H9 (cell line): ENCODE data around the gene NFATC4. TPM values are rescaled to one million over a fixed set of nuclear protein-coding genes. Genes with fewer than 3 reads are reported as not detected.

Source experiments
- DNase-seq: peaks from one replicate; pipeline ENCODE4 v3.0.0-alpha.2; 2017
- H2AFZ ChIP-seq: one replicate; pipeline ENCODE4 v1.6.1; 2013; ENCODE audit warnings: mild to moderate bottlenecking, low read length, control low read depth, moderate library complexity
- H2AK5ac ChIP-seq: 2 replicates; pipeline ENCODE4 v1.6.1; 2013; ENCODE audit warnings: low read length, control low read depth, mixed read lengths; ENCODE audit not compliant: insufficient read length
- H2BK120ac ChIP-seq: one replicate; pipeline ENCODE4 v1.6.1; 2013; ENCODE audit warnings: low read depth, mild to moderate bottlenecking, low read length, control low read depth, inconsistent platforms; ENCODE audit not compliant: poor library complexity, severe bottlenecking
- H2BK12ac ChIP-seq: 2 replicates; pipeline ENCODE4 v1.6.1; 2013; ENCODE audit warnings: low read length, control low read depth, mixed read lengths, low read depth; ENCODE audit not compliant: insufficient read length
- H2BK15ac ChIP-seq: 2 replicates; pipeline ENCODE4 v1.6.1; 2013; ENCODE audit warnings: low read depth, low read length, control low read depth
- H2BK20ac ChIP-seq: one replicate; pipeline ENCODE4 v1.6.1; 2013; ENCODE audit warnings: low read depth, mild to moderate bottlenecking, low read length, control low read depth, inconsistent platforms; ENCODE audit not compliant: poor library complexity, severe bottlenecking
- H2BK5ac ChIP-seq: 2 replicates; pipeline ENCODE4 v1.6.1; 2013; ENCODE audit warnings: low read length, control low read depth, mixed read lengths; ENCODE audit not compliant: insufficient read length
- H3K14ac ChIP-seq: 2 replicates; pipeline ENCODE4 v1.6.1; 2013; ENCODE audit warnings: low read length, control low read depth; ENCODE audit not compliant: insufficient read depth
- H3K18ac ChIP-seq: 2 replicates; pipeline ENCODE4 v1.6.1; 2013; ENCODE audit warnings: low read depth, mild to moderate bottlenecking, mixed read lengths, low read length, control low read depth; ENCODE audit not compliant: insufficient read length
- H3K23ac ChIP-seq: 2 replicates; pipeline ENCODE4 v1.6.1; 2013; ENCODE audit warnings: low read length, control low read depth, mixed read lengths, low read depth; ENCODE audit not compliant: insufficient read length
- H3K23me2 ChIP-seq: 2 replicates; pipeline ENCODE4 v1.6.1; 2013; ENCODE audit warnings: low read depth, mild to moderate bottlenecking, mixed read lengths, low read length, control low read depth; ENCODE audit not compliant: insufficient read length, poor library complexity, severe bottlenecking
- H3K27ac ChIP-seq: 2 replicates; pipeline ENCODE4 v1.5.1; 2013; ENCODE audit warnings: low read length, control low read depth, mixed read lengths, low read depth; ENCODE audit not compliant: insufficient read length
- H3K27me3 ChIP-seq: 2 replicates; pipeline ENCODE4 v1.6.1; 2013; ENCODE audit warnings: low read length, control low read depth, inconsistent platforms; ENCODE audit not compliant: insufficient read depth
- H3K4ac ChIP-seq: 2 replicates; pipeline ENCODE4 v1.6.1; 2013; ENCODE audit warnings: low read depth, mild to moderate bottlenecking, control low read depth, inconsistent platforms, low read length, moderate library complexity
- H3K4me1 ChIP-seq: 2 replicates; pipeline ENCODE4 v1.6.1; 2013; ENCODE audit warnings: low read length, control low read depth, inconsistent platforms; ENCODE audit not compliant: insufficient read depth
- H3K4me2 ChIP-seq: 2 replicates; pipeline ENCODE4 v1.6.1; 2013; ENCODE audit warnings: low read length, control low read depth, mixed read lengths; ENCODE audit not compliant: insufficient read length, insufficient read depth
- H3K56ac ChIP-seq: 2 replicates; pipeline ENCODE4 v1.6.1; 2013; ENCODE audit warnings: low read depth, mild to moderate bottlenecking, mixed read lengths, low read length, control low read depth; ENCODE audit not compliant: insufficient read length
- H3K79me1 ChIP-seq: 2 replicates; pipeline ENCODE4 v1.6.1; 2013; ENCODE audit warnings: low read depth, mild to moderate bottlenecking, moderate library complexity, low read length, control low read depth, inconsistent platforms; ENCODE audit not compliant: insufficient read depth, poor library complexity, severe bottlenecking
- H3K79me2 ChIP-seq: 2 replicates; pipeline ENCODE4 v1.6.1; 2013; ENCODE audit warnings: low read length, control low read depth, inconsistent platforms; ENCODE audit not compliant: insufficient read depth
- H3K9ac ChIP-seq: 2 replicates; pipeline ENCODE4 v1.6.1; 2013; ENCODE audit warnings: low read length, control low read depth, mixed read lengths; ENCODE audit not compliant: insufficient read length; ENCODE audit errors: extremely low read depth
- H3K9me3 ChIP-seq: one replicate; pipeline ENCODE4 v1.6.1; 2013; ENCODE audit warnings: low read depth, low read length, inconsistent platforms; ENCODE audit not compliant: control insufficient read depth
- H3T11ph ChIP-seq: one replicate; pipeline ENCODE4 v1.6.1; 2013; ENCODE audit warnings: mild to moderate bottlenecking, low read length, control low read depth, inconsistent platforms
- H4K20me1 ChIP-seq: one replicate; pipeline ENCODE4 v1.6.1; 2013; ENCODE audit not compliant: control insufficient read depth, insufficient read length, insufficient read depth
- H4K5ac ChIP-seq: 2 replicates; pipeline ENCODE4 v1.6.1; 2013; ENCODE audit warnings: low read depth, mild to moderate bottlenecking, mixed read lengths, low read length, control low read depth; ENCODE audit not compliant: insufficient read length
- H4K8ac ChIP-seq: replicated peaks from 2 replicates; pipeline ENCODE4 v1.6.1; 2013; ENCODE audit warnings: low read length, control low read depth, mixed read lengths, low read depth; ENCODE audit not compliant: insufficient read length
- H4K91ac ChIP-seq: 2 replicates; pipeline ENCODE4 v1.6.1; 2013; ENCODE audit warnings: low read depth, mild to moderate bottlenecking, moderate library complexity, mixed read lengths, low read length, control low read depth; ENCODE audit not compliant: insufficient read length
- H3K27ac Mint-ChIP-seq, 3 experiments: 2 replicates in 2 of 3; 3 replicates in 1 of 3; pipeline ENCODE4 v1.8.0; 2020 to 2021; ENCODE audit warnings: mixed read lengths in 3 of 3, mild to moderate bottlenecking in 1 of 3, moderate library complexity in 1 of 3
- H3K27me3 Mint-ChIP-seq: 2 replicates; pipeline ENCODE4 v1.8.0; 2021; ENCODE audit warnings: low read depth, mild to moderate bottlenecking, moderate library complexity, mixed read lengths
- H3K36me3 Mint-ChIP-seq, 3 experiments: 2 replicates in 2 of 3; 3 replicates in 1 of 3; pipeline ENCODE4 v1.8.0; 2020 to 2021; ENCODE audit warnings: low read depth in 3 of 3, mixed read lengths in 3 of 3; ENCODE audit not compliant: insufficient read depth in 1 of 3
- H3K4me1 Mint-ChIP-seq, 2 experiments: 2 replicates each; pipeline ENCODE4 v1.8.0; 2020; ENCODE audit warnings: mixed read lengths in 2 of 2
- H3K4me3 Mint-ChIP-seq, 2 experiments: 2 replicates in 1 of 2; 3 replicates in 1 of 2; pipeline ENCODE4 v1.8.0; 2020 to 2021; ENCODE audit warnings: mild to moderate bottlenecking in 2 of 2, mixed read lengths in 2 of 2, moderate library complexity in 1 of 2
- H3K9me3 Mint-ChIP-seq, 2 experiments: 2 replicates in 1 of 2; 3 replicates in 1 of 2; pipeline ENCODE4 v1.8.0; 2020; ENCODE audit warnings: mild to moderate bottlenecking in 2 of 2, mixed read lengths in 2 of 2, moderate library complexity in 1 of 2
- CTCF ChIP-seq: fragments of 200-600 bp; sonication (generic); conservative IDR thresholded peaks from 3 replicates; pipeline ENCODE4 v1.8.0; 2021; ENCODE audit warnings: antibody characterized with exemption, mild to moderate bottlenecking
- WGBS: extraction: QIAGEN DNeasy Blood & Tissue Kit; methylation state at CpG from one replicate; pipeline ENCODE4 v1.1.7; 2013; ENCODE audit warnings: missing lambda C conversion rate, low lambda C conversion rate, mixed read lengths; ENCODE audit not compliant: insufficient read length; ENCODE audit errors: extremely low coverage; 5-methylcytosine and 5-hydroxymethylcytosine counted together
- total RNA-seq: library from RNA; stranded (reverse); gene quantifications from 2 replicates; pipeline ENCODE4 v1.2.1, GENCODE V29; 2021

Gene NFATC4
- total RNA-seq, 1 experiment from 2014 or later: 46.4 TPM

- no peak overlapping the region for H3K56ac ChIP-seq
- H4K91ac ChIP-seq: no peak overlapping the region
- no peak overlapping the region for H2BK120ac ChIP-seq
- no peak overlapping the region for H2BK12ac ChIP-seq
- no peak overlapping the region for H2AFZ ChIP-seq
- no peak overlapping the region for H3K27ac ChIP-seq
- H3K79me2 ChIP-seq: no peaks in the 10 kb centered on the region
- no peaks in the 10 kb centered on the region for H3K79me1 ChIP-seq
- H3K27me3 ChIP-seq: no peaks in the 10 kb centered on the region; the same call in 1 of the 2 replicates
- H3K36me3 Mint-ChIP-seq: no peaks in the 10 kb centered on the region
- no peak overlapping the region for H4K5ac ChIP-seq
- TF ChIP-seq CTCF: no peak
- no peaks in the 10 kb centered on the region; a peak in 3 of 5 replicates for H3K9me3 Mint-ChIP-seq
- no peak overlapping the region for H2BK5ac ChIP-seq
- WGBS: no CpG with 5 or more reads among the region's 2 CpGs
- peaks cover 72% of the 10 kb centered on the region for H3K27me3 Mint-ChIP-seq
- H2BK15ac ChIP-seq: no peak overlapping the region
- H3K9me3 ChIP-seq: no peaks in the 10 kb centered on the region
- no peak overlapping the region for H3T11ph ChIP-seq
- H4K8ac ChIP-seq: no peak overlapping the region
- H3K18ac ChIP-seq: no peak overlapping the region
- H3K4me2 ChIP-seq: no peak overlapping the region
- no peak overlapping the region for H3K14ac ChIP-seq
- H4K20me1 ChIP-seq: no peaks in the 10 kb centered on the region
- no peaks in the 10 kb centered on the region for H3K4me1 ChIP-seq
- H3K23me2 ChIP-seq: peaks cover 2% of the 10 kb centered on the region
- H3K4me1 Mint-ChIP-seq: peaks cover 6 to 7% of the 10 kb centered on the region in 2 experiments
- no peak overlapping the region for H3K4ac ChIP-seq
- no peak overlapping the region for H3K27ac Mint-ChIP-seq
- no peak overlapping the region for H3K9ac ChIP-seq
- no peak overlapping the region for H3K4me3 Mint-ChIP-seq
- no peak for DNase-seq
- no peak overlapping the region for H2AK5ac ChIP-seq
- no peak overlapping the region for H2BK20ac ChIP-seq
- no peak overlapping the region for H3K23ac ChIP-seq
Measured at GRCh38 chr14:24327303-24327702, 40.7 kb upstream of the NFATC4 start.
